Natural killer cell (primary cell): ENCODE data around the gene ERVH48-1. TPM values are rescaled to one million over a fixed set of nuclear protein-coding genes. Genes with fewer than 3 reads are reported as not detected.

Source experiments
- ATAC-seq, 3 donors: fragments of 150-1000 bp in 2 of 3; fragments of 200-7000 bp in 1 of 3; cut with Tn5 transposase; 1 replicate in 1 of 3; 2 replicates in 2 of 3; pipeline ENCODE4 v1.10.0; 2021; ENCODE audit warnings: mild to moderate bottlenecking in 2 of 3, moderate library complexity in 2 of 3
- DNase-seq, 2 donors: peaks; one replicate each; pipeline versions ENCODE4 v3.0.0 to v3.0.0-alpha.2; 2013 to 2021; ENCODE audit warnings: mixed read lengths in 1 of 2
- H3K27ac ChIP-seq: one replicate; pipeline ENCODE4 v1.5.1; 2013; ENCODE audit warnings: mild to moderate bottlenecking, low read length
- H3K27me3 ChIP-seq: one replicate; pipeline ENCODE4 v1.6.1; 2013; ENCODE audit warnings: low read length; ENCODE audit not compliant: control insufficient read depth, insufficient read depth
- H3K36me3 ChIP-seq: one replicate; pipeline ENCODE4 v1.6.1; 2013; ENCODE audit warnings: low read length; ENCODE audit not compliant: control insufficient read depth, insufficient read depth
- H3K4me1 ChIP-seq: one replicate; pipeline ENCODE4 v1.6.1; 2013; ENCODE audit warnings: low read length; ENCODE audit not compliant: control insufficient read depth, insufficient read depth
- H3K4me3 ChIP-seq: one replicate; pipeline ENCODE4 v1.5.1; 2013; ENCODE audit warnings: low read length
- H3K9me3 ChIP-seq: one replicate; pipeline ENCODE4 v1.6.1; 2013; ENCODE audit warnings: low read length; ENCODE audit not compliant: control insufficient read depth, insufficient read depth
- H3K27ac Mint-ChIP-seq, 2 donors: one replicate each; pipeline ENCODE4 v1.8.0; 2022; ENCODE audit warnings: mild to moderate bottlenecking in 2 of 2, mixed read lengths in 2 of 2, moderate library complexity in 1 of 2
- H3K27me3 Mint-ChIP-seq, 2 donors: one replicate each; pipeline ENCODE4 v1.8.0; 2022; ENCODE audit warnings: low read depth in 2 of 2, mixed read lengths in 2 of 2
- H3K36me3 Mint-ChIP-seq: one replicate; pipeline ENCODE4 v1.8.0; 2022; ENCODE audit warnings: mixed read lengths
- H3K4me1 Mint-ChIP-seq, 2 donors: one replicate each; pipeline ENCODE4 v1.8.0; 2022; ENCODE audit warnings: mixed read lengths in 2 of 2
- H3K4me3 Mint-ChIP-seq: one replicate; pipeline ENCODE4 v1.8.0; 2022; ENCODE audit warnings: mild to moderate bottlenecking, moderate library complexity, mixed read lengths
- H3K9me3 Mint-ChIP-seq, 2 donors: one replicate each; pipeline ENCODE4 v1.8.0; 2022; ENCODE audit warnings: mixed read lengths in 2 of 2
- WGBS: methylation state at CpG from one replicate; pipeline ENCODE4 v1.1.7; 2013; ENCODE audit warnings: missing lambda C conversion rate; ENCODE audit not compliant: insufficient coverage; 5-methylcytosine and 5-hydroxymethylcytosine counted together
- intact Hi-C: fragments of 100-400 bp; cut with micrococcal nuclease; formaldehyde crosslinking; loops from one replicate; pipeline ENCODE4 v1.14.2; 2022
- total RNA-seq, 4 donors: library from RNA; stranded (reverse); fragments of 120-200 nt in 1 of 4; gene quantifications; one replicate each; pipeline versions ENCODE4 v1.2.3 to v1.2.4, GENCODE V29; 2013 to 2022
- TF ChIP-seq, protein P1 (sequence below): fragments of 200-600 bp; IDR thresholded peaks from one replicate; pipeline ENCODE4 v1.8.0; 2022; ENCODE audit warnings: antibody characterized with exemption

Gene ERVH48-1
- total RNA-seq, 3 donors from 2014 or later (not counting 1 experiment from before 2014, with no cell fraction given) = not detected

DNA sequence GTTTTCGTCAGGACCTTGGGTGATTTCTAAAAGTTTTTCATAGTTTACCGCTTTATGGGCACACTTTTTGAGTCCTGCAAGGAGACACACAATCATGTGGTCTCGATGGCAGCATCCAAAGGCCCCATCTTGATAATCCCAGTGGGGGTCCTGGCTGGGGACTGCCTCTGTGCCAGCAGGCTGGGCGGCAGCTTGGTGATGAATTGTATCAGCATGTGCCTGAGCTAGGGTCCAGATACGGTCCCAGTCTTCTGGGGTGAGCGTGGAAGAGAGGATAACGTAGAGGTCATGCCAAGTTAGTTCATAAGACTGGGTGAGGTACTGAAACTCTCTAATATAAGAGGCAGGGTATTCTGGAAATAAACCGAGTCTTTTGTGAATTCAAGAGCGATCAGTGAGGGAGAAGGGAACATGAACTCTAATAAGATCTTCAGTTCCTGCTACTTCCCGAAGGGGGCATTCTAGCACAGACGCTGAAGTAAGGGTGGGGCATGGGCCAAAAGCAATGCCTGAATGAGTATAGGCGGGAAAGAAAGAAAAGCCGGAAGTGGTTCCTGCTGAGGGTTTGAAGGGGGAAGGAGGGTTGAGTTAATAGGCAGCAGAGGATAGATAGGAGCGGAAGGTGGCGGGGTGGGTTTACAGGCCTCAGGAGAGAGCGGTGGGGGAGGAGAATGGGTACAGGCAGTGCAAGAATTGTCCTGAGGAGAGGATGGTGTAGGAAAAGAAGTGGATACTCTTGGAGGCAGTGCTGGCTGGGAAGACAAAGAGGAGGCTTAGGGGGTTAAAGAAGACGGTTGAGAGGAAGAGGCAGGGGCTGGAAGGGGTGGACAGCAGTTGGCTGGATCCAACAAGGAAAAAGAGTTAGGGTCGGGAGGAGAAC, 1.6 kb downstream of the ERVH48-1 start:
- peaks cover 12 to 14% of the 10 kb centered on the region in 2 donors for H3K4me1 Mint-ChIP-seq
- no peaks in the 10 kb centered on the region for H3K9me3 Mint-ChIP-seq
- Histone ChIP-seq H3K4me3 (no peak overlapping the region), H3K9me3 (no peaks in the 10 kb centered on the region), H3K36me3 (no peaks in the 10 kb centered on the region), H3K27me3 (no peaks in the 10 kb centered on the region), H3K4me1 (peaks cover 10% of the 10 kb centered on the region), H3K27ac (no peak overlapping the region)
- TF ChIP-seq, protein P1, sequence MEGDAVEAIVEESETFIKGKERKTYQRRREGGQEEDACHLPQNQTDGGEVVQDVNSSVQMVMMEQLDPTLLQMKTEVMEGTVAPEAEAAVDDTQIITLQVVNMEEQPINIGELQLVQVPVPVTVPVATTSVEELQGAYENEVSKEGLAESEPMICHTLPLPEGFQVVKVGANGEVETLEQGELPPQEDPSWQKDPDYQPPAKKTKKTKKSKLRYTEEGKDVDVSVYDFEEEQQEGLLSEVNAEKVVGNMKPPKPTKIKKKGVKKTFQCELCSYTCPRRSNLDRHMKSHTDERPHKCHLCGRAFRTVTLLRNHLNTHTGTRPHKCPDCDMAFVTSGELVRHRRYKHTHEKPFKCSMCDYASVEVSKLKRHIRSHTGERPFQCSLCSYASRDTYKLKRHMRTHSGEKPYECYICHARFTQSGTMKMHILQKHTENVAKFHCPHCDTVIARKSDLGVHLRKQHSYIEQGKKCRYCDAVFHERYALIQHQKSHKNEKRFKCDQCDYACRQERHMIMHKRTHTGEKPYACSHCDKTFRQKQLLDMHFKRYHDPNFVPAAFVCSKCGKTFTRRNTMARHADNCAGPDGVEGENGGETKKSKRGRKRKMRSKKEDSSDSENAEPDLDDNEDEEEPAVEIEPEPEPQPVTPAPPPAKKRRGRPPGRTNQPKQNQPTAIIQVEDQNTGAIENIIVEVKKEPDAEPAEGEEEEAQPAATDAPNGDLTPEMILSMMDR = peak; percentile 59
- no peaks in the 10 kb centered on the region for H3K36me3 Mint-ChIP-seq
- intact Hi-C loops = no loop called here
- H3K27me3 Mint-ChIP-seq = no peaks in the 10 kb centered on the region
- 32% methylated on average over 18 of the region's 18 CpGs for WGBS
- peak overlapping the region; percentile 18 for H3K4me3 Mint-ChIP-seq
- peak; percentile 75 to 93 (median 92) for ATAC-seq
- H3K27ac Mint-ChIP-seq = peak overlapping the region; percentile 6 to 66
- peak; percentile 32 to 83 for DNase-seq

DNA sequence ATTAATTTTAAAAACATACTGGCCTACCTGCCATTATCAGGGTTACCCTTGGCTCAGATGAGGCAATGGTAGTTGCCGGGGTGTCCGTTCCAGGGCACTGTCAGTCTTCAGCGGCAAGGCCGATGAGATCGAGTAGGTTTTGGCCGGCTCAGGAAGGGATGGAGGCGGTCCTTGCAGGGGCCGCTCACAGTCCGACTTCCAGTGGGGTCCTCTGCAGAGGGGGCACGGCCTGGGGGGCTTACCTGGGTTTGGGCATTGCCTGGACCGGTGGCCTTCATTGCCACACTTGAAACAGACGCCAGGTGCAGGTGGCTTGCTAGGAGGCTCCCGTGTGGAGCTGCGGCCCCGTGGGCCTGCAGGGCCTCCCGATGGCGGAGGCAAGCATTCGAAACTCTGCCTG, 2.5 kb downstream of the ERVH48-1 start:
- Histone ChIP-seq H3K27me3 (no peaks in the 10 kb centered on the region), H3K9me3 (no peaks in the 10 kb centered on the region), H3K27ac (no peak overlapping the region), H3K4me1 (peaks cover 10% of the 10 kb centered on the region), H3K36me3 (no peaks in the 10 kb centered on the region), H3K4me3 (no peak overlapping the region)
- H3K36me3 Mint-ChIP-seq = no peaks in the 10 kb centered on the region
- no peak overlapping the region for H3K4me3 Mint-ChIP-seq
- H3K27ac Mint-ChIP-seq = peak overlapping the region in 1 of 2 donors; percentile 66
- H3K4me1 Mint-ChIP-seq = peaks cover 12 to 14% of the 10 kb centered on the region in 2 donors
- H3K9me3 Mint-ChIP-seq = no peaks in the 10 kb centered on the region
- intact Hi-C loops = no loop called here
- no peak for DNase-seq
- WGBS = 95% methylated on average over 18 of the region's 18 CpGs
- no peak for ATAC-seq
- no peaks in the 10 kb centered on the region for H3K27me3 Mint-ChIP-seq
- TF ChIP-seq, protein P1 = no peak

DNA sequence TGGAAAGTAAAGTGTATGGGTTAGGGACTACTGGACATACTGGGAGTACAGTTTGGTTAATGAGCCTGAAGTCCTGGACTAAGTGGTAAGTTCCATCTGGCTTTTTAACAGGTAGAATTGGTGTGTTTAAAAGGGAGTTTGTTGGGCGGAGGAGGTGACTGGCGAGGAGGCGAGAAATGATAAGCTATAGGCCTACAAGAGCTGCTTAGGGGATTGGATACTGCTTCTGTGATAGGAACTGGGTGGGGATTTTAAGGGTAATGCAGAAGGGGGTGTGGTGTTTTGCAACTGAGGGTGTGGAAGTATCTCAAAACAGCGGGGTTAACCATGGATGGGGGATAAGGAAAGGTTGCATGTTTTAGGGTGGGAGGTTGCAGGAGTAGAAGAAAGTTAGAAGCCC, 3.5 kb downstream of the ERVH48-1 start:
- peaks cover 12 to 14% of the 10 kb centered on the region in 2 donors for H3K4me1 Mint-ChIP-seq
- H3K9me3 Mint-ChIP-seq = no peaks in the 10 kb centered on the region
- H3K4me1 ChIP-seq = peaks cover 10% of the 10 kb centered on the region
- TF ChIP-seq, protein P1 = no peak
- no peaks in the 10 kb centered on the region for H3K27me3 ChIP-seq
- no peak overlapping the region for H3K27ac ChIP-seq
- H3K27ac Mint-ChIP-seq = no peak overlapping the region
- H3K4me3 Mint-ChIP-seq = no peak overlapping the region
- intact Hi-C loops = no loop called here
- DNase-seq (no peak), ATAC-seq (no peak)
- no peaks in the 10 kb centered on the region for H3K36me3 Mint-ChIP-seq
- no peaks in the 10 kb centered on the region for H3K9me3 ChIP-seq
- no peaks in the 10 kb centered on the region for H3K27me3 Mint-ChIP-seq
- H3K36me3 ChIP-seq = no peaks in the 10 kb centered on the region
- WGBS = 89% methylated on average over 4 of the region's 4 CpGs
- no peak overlapping the region for H3K4me3 ChIP-seq
